SKM-1 (cell line): ENCODE data around the gene ADAMTS3.
A peak's percentile ranks its signal among the peaks of the same experiment; 100 is the strongest.

Source experiments
- DNase-seq: peaks from one replicate; lab custom pipeline; 2025; ENCODE audit not compliant: unreplicated experiment; lab: John Stamatoyannopoulos, UW

The ADAMTS3 gene

GRCh38 chr4:72568959-72569718 is at the start of gene ADAMTS3:
TSS of gene ADAMTS3 (minus strand) at chr4:72569221. CDS start at chr4:72568762, 459 bp downstream.
- DNase-seq = no peak

- no peak for DNase-seq
Observed at GRCh38 chr4:72613959-72614358, 44.9 kb upstream of the ADAMTS3 start.

- no peak for DNase-seq
Observed at GRCh38 chr4:72606751-72607150, 37.7 kb upstream of the ADAMTS3 start.

GRCh38 chr4:72604324-72604723 is 35.3 kb upstream of the ADAMTS3 start:
- DNase-seq = no peak

DNA sequence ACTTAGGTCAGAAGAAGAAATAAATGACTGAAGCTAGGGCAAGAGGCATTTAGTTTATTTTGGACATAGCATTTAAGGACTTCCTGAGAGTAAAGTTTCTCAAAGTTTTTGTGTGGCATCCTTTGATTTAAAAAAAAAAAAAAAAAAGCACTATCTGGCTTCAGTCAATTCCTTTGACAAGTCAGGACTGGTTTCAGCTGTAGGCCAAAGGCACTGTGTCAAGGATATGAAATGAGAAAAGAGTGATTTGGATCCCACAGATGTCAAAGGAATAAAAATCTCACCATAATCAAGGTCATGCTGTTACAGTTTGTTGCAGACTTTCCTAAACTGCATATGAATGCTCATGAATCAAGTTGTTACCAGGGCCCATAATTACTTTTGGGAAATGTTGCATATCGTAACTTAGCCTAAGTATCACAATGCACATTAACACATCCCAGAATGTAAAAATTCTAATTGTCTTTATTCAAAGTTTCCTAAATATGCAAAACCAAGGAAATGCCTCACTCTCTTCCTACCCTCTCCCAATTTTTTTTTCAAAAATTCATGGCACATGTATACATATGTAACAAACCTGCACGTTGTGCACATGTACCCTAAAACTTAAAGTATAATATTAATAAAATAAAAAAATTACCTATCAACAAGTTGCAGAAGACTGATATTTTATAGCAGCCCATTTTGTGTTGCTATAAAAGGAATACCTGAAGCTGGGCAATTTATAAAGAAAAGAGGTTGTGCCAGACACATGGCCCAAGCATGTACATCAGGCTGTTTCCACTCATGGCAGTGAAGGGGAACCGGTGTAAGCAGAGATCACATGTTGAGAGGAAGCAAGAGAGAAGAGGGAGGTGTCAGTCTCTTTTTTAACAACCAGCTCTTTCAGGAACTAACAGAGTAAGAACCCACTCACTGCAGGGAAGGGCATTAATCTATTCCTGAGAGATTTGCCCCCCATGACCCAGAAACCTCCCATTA is 33.7 kb upstream of the ADAMTS3 start:
- DNase-seq = no peak

DNA sequence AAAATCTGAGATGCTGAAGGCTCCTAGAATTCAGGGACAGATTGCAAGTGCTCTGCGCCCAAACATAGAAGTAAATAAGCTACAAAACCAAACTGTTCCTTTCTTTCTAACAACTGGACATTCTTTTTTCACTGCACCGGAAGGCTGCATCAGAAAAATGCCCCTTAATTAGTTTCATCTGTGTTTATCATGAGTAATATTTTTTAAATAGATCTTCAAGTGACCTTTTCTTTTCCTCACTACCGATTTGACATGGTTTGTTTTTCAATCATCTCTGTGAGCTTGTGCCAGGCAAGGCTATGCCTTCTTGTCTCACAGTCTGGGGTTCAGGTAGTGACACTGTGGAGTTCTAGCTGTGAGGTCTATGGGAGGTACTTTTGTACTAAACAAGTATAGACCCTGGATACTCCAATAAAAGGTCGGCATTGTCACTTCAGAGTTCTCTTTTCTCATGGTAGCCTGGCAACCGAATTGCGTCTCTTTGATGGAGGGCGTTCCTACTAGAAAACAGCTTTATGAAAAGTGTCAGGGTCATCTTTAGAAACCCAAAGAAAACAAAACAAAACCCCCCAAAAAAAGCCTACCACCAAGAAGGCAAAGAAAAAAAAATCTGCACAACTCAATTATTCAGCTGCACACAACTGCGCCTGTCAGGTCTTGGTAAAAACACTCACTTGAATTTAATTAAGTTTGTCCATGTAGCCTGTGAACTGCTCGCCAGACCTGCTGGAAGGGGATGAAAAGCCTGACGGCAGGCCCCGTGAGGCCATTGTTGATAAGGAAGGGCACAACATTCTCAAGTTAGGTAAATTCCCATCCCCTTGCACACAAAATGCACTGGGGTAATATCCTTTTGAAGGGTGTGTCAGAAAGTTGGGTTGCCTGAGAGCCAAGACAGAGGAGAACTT is 22.8 kb upstream of the ADAMTS3 start:
- no peak for DNase-seq

DNA sequence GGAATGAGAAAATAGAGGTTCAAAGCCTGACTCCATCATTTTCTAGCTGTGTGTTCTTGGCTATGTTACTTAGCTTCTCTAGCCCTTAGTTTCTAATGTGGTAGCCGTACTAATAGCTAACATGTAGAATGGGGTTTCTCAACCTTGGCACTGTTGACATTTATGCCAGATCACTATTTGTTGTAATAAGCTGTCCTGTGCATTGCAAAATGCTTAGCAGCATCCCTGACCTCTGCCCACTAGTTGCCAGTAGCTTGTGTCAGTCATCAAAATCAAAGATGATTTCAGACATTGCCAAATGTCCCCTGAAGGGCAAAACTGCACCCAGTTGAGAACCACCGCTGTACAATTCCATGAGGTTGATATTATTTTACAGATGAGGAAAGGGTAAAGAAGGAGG is 18.3 kb upstream of the ADAMTS3 start:
- no peak for DNase-seq

DNA sequence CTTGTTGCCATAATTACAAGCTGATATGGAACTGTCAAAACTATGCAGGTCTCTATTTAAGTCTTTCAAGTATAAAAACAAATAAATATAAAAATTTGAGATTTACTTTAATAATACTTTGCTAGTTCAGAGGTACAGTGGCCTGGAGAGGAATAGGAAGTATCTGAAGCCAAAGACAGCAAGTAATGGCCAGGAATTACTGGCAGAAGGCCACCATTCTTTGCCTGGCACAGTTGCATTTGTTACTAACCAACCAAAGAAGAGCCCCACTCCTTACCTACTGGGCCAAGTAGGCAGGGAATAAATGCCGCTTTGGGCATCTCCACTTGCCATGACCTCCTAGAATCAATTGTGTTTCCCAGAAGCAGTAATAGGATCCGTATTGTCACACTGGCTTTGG is 13.8 kb upstream of the ADAMTS3 start:
- DNase-seq = no peak

DNA sequence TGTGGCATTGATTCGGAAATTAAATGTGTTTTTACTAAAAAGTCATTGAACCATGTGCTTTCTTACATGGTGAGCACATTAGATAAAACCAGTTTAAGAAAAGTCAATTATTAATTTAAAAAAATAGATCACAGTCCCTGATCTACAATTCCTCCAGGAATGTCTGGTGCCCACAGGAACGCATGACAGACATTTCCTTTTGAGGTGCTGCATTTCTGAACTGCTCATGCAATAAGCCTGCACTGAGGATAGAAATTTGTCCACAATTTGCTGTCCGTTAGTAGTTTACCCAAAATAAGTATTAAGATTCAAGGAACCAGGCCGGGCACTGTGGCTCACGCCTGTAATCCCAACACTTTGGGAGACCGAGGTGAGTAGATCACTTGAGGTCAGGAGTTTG is 8.2 kb upstream of the ADAMTS3 start:
- no peak for DNase-seq

GRCh38 chr4:72571337-72571736 is 2.3 kb upstream of the ADAMTS3 start:
- no peak for DNase-seq

- DNase-seq = no peak
Observed at GRCh38 chr4:72569719-72570235, 756 bp upstream of the ADAMTS3 start.

GRCh38 chr4:72567821-72568675 is 973 bp downstream of the ADAMTS3 start:
- DNase-seq = peak; percentile 66

GRCh38 chr4:72567036-72567435 is 2.0 kb downstream of the ADAMTS3 start:
- no peak for DNase-seq

DNA sequence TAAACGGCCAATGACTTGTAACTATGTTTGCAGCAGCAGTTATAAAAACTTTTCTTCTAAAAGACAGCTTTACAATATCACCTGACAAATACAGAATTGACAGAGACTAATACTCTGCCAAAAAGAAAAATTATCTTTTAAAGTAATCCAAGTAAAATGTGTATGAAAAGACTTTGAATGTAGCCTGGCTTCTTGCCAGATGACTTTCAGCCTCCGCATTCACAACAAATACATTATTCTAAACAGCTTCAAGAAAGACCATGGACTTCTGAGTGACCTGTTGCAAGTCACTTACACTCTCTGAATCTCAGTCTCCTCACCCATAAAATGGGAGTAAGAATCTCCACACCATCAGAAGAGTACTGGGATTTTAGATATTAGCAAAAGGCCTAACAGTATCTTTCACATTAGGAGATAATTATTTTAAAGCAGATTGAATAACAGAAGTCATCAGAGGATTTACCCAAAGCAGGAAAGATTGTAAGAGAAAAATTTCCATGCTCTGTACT is 2.5 kb downstream of the ADAMTS3 start:
- DNase-seq = no peak

- no peak for DNase-seq
Observed at GRCh38 chr4:72564789-72565188, 4.2 kb downstream of the ADAMTS3 start.

DNA sequence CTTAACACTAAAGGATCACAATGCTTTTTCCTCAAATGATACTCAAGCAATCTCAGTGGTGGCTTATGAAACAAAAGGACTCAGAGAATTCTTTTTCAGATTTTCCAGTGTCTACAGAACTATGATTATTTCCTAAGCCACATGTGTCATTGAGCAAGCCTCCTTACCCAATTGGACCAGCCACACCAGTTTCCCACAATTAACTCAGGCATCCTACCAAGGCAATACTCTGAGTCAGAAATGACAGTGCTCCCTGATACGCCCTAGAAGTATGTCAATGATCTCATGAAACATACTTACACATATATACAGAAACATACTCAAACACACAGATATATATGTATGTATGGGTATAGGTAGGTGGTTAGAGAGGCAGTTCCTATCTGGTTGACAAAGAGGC is 4.8 kb downstream of the ADAMTS3 start:
- DNase-seq = peak; percentile 11

- DNase-seq = no peak
Observed at GRCh38 chr4:72558655-72559054, 10.4 kb downstream of the ADAMTS3 start.

- no peak for DNase-seq
Observed at GRCh38 chr4:72557021-72557420, 12.0 kb downstream of the ADAMTS3 start.

DNA sequence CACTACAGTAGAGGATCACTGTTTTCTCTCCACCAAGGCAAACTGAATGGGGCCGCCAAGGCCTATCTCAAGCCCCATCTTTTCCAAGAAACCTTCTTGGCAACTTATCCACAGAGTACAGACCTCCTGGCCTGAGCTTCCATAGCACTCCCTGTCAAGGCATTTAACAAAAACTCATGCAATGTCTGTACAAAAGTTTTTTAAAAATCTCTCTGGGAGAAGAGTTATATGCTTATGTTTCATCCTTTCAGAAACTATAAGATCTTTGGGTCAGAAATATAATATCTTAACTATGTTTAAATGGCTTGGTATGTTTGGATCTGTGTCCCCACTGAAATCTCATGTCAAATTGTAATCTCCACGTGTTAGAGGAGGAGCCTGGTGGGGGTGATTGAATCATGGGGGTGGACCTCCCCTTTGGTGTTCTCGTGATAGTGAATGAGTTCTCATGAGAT is 13.6 kb downstream of the ADAMTS3 start:
- no peak for DNase-seq
